HepG2 (cell line): ENCODE measurements around the gene GPSM1. TPM values are rescaled to one million over a fixed set of nuclear protein-coding genes. Genes with fewer than 3 reads are reported as not detected.
A peak's percentile ranks its signal among the peaks of the same experiment; 100 is the strongest.

ENCODE experiments used
- ATAC-seq: fragments of 200-7000 bp; cut with Tn5 transposase; 3 replicates; pipeline ENCODE4 v1.9.1; 2020; ENCODE audit warnings: mild to moderate bottlenecking, moderate library complexity
- BruUV-seq: library from RNA; stranded (reverse); fragments of 400-500 nt; replicated peaks from 2 replicates; lab custom pipeline; 2021; lab: Mats Ljungman, UMichigan
- CTCF ChIA-PET: fragments of 300-600 bp; formaldehyde crosslinking; extraction: SDS; loops from one replicate; lab custom pipeline; 2021; ENCODE audit warnings: low total read pairs, inconsistent platforms, low intra/inter-chr PET ratio; lab: Yijun Ruan, JAX
- POLR2A ChIA-PET: fragments of 350-600 bp; sonication (Branson Sonifier 250); formaldehyde crosslinking; loops from one replicate; lab custom pipeline; 2020; ENCODE audit warnings: antibody characterized with exemption, inconsistent platforms; lab: Yijun Ruan, JAX
- DNase-seq: peaks from one replicate; pipeline ENCODE4 v3.0.0-alpha.2; 2015; ENCODE audit warnings: low spot score
- FAIRE-seq: peaks from 3 replicates; lab custom pipeline; 2011; peaks lifted over from hg19 to GRCh38; lab: Jason Lieb, UNC
- H2AFZ ChIP-seq: one replicate; pipeline ENCODE4 v1.6.1; 2011; ENCODE audit warnings: low read length, inconsistent platforms
- H3K27ac ChIP-seq: fragments of 300-600 bp; 3 replicates; pipeline ENCODE4 v1.8.0; 2011; ENCODE audit warnings: mixed run types, mild to moderate bottlenecking, mixed read lengths, low read length, inconsistent platforms; ENCODE audit not compliant: insufficient read depth; ENCODE audit errors: extremely low read length
- H3K27me3 ChIP-seq, 2 experiments: fragments of 200-600 bp in 1 of 2; 2 replicates in 1 of 2; 3 replicates in 1 of 2; pipeline versions ENCODE4 v1.6.0 to v1.8.0; 2011; ENCODE audit warnings: low read length in 2 of 2, mild to moderate bottlenecking in 2 of 2, moderate library complexity in 2 of 2, inconsistent platforms in 1 of 2; ENCODE audit not compliant: insufficient read depth in 2 of 2, control insufficient read depth in 1 of 2
- H3K36me3 ChIP-seq, 2 experiments: fragments of 200-600 bp in 1 of 2; replicated peaks in 1 of 2; 2 replicates in 1 of 2; 3 replicates in 1 of 2; pipeline versions ENCODE4 v1.5.1 to v1.8.0; 2011; ENCODE audit warnings: low read length in 2 of 2, inconsistent platforms in 1 of 2; ENCODE audit not compliant: insufficient read depth in 2 of 2, control insufficient read depth in 1 of 2
- H3K4me1 ChIP-seq: 2 replicates; pipeline ENCODE4 v1.5.1; 2012; ENCODE audit warnings: low read length, inconsistent platforms; ENCODE audit not compliant: insufficient read depth
- H3K4me2 ChIP-seq: 2 replicates; pipeline ENCODE4 v1.6.0; 2011; ENCODE audit warnings: low read depth, low read length, inconsistent platforms
- H3K4me3 ChIP-seq, 3 experiments: fragments of 200-600 bp in 1 of 3; sonication (generic), shearing (Covaris generic) in 1 of 3; replicated peaks in 1 of 3; 2 replicates each; pipeline ENCODE4 v1.5.1; 2011 to 2016; ENCODE audit warnings: low read length in 3 of 3, inconsistent platforms in 2 of 3, low read depth in 2 of 3, mild to moderate bottlenecking in 2 of 3, control low read depth in 1 of 3, mixed read lengths in 1 of 3; ENCODE audit not compliant: insufficient read depth in 1 of 3
- H3K79me2 ChIP-seq: one replicate; pipeline ENCODE4 v1.6.1; 2011; ENCODE audit warnings: low read length, inconsistent platforms; ENCODE audit not compliant: insufficient read depth
- H3K9ac ChIP-seq: 2 replicates; pipeline ENCODE4 v1.6.0; 2011; ENCODE audit warnings: mild to moderate bottlenecking, low read depth, low read length, inconsistent platforms; ENCODE audit not compliant: insufficient read depth
- H3K9me3 ChIP-seq: 2 replicates; pipeline ENCODE4 v1.5.1; 2012; ENCODE audit warnings: mild to moderate bottlenecking, low read length
- H4K20me1 ChIP-seq: 2 replicates; pipeline ENCODE4 v1.6.0; 2011; ENCODE audit warnings: inconsistent platforms, mild to moderate bottlenecking, low read length, moderate library complexity; ENCODE audit not compliant: insufficient read depth
- ARID2 ChIP-seq: sonication (generic); formaldehyde crosslinking; IDR thresholded peaks from 2 replicates; pipeline ENCODE4 v1.8.1; 2022; ENCODE audit warnings: mild to moderate bottlenecking, missing genetic modification reagents, borderline replicate concordance
- FOXP4 ChIP-seq: sonication (generic); formaldehyde crosslinking; IDR thresholded peaks from 2 replicates; pipeline ENCODE4 v1.4.0; 2020; ENCODE audit warnings: missing genetic modification reagents
- ZKSCAN8 ChIP-seq: IDR thresholded peaks from 2 replicates; pipeline ENCODE4 v1.6.1; 2016; ENCODE audit warnings: borderline replicate concordance, missing genetic modification reagents, missing compliant biosample characterization
- WGBS: methylation state at CpG from one replicate; pipeline ENCODE4 v1.1.6; 2017; ENCODE audit warnings: low lambda C conversion rate; 5-methylcytosine and 5-hydroxymethylcytosine counted together
- in situ Hi-C: cut with HindIII; loops from 2 replicates; pipeline ENCODE4 v1.10.0; 2017; ENCODE audit warnings: low pct_unique_long_range_greater_than_20kb; ENCODE audit not compliant: extremely low pct_ligation_motif_present
- intact Hi-C: fragments of 100-400 bp; cut with micrococcal nuclease; formaldehyde crosslinking; loops from one replicate; pipeline ENCODE4 v1.10.0; 2022; ENCODE audit not compliant: unreplicated experiment
- polyA plus RNA-seq, 8 experiments: library from polyadenylated mRNA; depleted of rRNA in 3 of 8; stranded (reverse) in 7 of 8; unstranded in 1 of 8; fragments of >200 nt; fragmentation: Illumina TruSeq in 4 of 8; extraction: Trizol in 4 of 8; gene quantifications; 2 replicates each; pipeline versions ENCODE4 v1.2.1 to v1.2.3, GENCODE V29; 2011 to 2016; ENCODE audit warnings: low read depth in 4 of 8, missing spikeins in 1 of 8, mixed read lengths in 1 of 8; ENCODE audit not compliant: insufficient read depth in 1 of 8
- total RNA-seq, 5 experiments: library from RNA; depleted of rRNA; stranded (reverse); fragments of >200 nt; fragmentation: Illumina TruSeq; extraction: Trizol; gene quantifications; 2 replicates each; pipeline ENCODE4 v1.2.3, GENCODE V29; 2016; ENCODE audit warnings: low read depth in 1 of 5
- TF ChIP-seq, protein P1 (sequence below): sonication (generic); formaldehyde crosslinking; IDR thresholded peaks from 2 replicates; pipeline ENCODE4 v1.9.0; 2021; ENCODE audit warnings: mild to moderate bottlenecking, missing genetic modification reagents

The GPSM1 gene
- total and polyA plus RNA-seq, 2 of the 13 experiments (the other 11 are each of a cell fraction or from before 2014, with no cell fraction given), result 1.0 to 2.4 TPM

GRCh38 chr9:136309806-136310220, 17.5 kb upstream of the GPSM1 start (continued):
- TF ChIP-seq, protein P1, sequence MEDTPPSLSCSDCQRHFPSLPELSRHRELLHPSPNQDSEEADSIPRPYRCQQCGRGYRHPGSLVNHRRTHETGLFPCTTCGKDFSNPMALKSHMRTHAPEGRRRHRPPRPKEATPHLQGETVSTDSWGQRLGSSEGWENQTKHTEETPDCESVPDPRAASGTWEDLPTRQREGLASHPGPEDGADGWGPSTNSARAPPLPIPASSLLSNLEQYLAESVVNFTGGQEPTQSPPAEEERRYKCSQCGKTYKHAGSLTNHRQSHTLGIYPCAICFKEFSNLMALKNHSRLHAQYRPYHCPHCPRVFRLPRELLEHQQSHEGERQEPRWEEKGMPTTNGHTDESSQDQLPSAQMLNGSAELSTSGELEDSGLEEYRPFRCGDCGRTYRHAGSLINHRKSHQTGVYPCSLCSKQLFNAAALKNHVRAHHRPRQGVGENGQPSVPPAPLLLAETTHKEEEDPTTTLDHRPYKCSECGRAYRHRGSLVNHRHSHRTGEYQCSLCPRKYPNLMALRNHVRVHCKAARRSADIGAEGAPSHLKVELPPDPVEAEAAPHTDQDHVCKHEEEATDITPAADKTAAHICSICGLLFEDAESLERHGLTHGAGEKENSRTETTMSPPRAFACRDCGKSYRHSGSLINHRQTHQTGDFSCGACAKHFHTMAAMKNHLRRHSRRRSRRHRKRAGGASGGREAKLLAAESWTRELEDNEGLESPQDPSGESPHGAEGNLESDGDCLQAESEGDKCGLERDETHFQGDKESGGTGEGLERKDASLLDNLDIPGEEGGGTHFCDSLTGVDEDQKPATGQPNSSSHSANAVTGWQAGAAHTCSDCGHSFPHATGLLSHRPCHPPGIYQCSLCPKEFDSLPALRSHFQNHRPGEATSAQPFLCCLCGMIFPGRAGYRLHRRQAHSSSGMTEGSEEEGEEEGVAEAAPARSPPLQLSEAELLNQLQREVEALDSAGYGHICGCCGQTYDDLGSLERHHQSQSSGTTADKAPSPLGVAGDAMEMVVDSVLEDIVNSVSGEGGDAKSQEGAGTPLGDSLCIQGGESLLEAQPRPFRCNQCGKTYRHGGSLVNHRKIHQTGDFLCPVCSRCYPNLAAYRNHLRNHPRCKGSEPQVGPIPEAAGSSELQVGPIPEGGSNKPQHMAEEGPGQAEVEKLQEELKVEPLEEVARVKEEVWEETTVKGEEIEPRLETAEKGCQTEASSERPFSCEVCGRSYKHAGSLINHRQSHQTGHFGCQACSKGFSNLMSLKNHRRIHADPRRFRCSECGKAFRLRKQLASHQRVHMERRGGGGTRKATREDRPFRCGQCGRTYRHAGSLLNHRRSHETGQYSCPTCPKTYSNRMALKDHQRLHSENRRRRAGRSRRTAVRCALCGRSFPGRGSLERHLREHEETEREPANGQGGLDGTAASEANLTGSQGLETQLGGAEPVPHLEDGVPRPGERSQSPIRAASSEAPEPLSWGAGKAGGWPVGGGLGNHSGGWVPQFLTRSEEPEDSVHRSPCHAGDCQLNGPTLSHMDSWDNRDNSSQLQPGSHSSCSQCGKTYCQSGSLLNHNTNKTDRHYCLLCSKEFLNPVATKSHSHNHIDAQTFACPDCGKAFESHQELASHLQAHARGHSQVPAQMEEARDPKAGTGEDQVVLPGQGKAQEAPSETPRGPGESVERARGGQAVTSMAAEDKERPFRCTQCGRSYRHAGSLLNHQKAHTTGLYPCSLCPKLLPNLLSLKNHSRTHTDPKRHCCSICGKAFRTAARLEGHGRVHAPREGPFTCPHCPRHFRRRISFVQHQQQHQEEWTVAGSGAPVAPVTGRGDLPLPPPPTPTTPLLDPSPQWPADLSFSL (CRISPR knock-in tag), result peak; percentile 99
- TF ChIP-seq, all 625 proteins: peak for 5

DNA sequence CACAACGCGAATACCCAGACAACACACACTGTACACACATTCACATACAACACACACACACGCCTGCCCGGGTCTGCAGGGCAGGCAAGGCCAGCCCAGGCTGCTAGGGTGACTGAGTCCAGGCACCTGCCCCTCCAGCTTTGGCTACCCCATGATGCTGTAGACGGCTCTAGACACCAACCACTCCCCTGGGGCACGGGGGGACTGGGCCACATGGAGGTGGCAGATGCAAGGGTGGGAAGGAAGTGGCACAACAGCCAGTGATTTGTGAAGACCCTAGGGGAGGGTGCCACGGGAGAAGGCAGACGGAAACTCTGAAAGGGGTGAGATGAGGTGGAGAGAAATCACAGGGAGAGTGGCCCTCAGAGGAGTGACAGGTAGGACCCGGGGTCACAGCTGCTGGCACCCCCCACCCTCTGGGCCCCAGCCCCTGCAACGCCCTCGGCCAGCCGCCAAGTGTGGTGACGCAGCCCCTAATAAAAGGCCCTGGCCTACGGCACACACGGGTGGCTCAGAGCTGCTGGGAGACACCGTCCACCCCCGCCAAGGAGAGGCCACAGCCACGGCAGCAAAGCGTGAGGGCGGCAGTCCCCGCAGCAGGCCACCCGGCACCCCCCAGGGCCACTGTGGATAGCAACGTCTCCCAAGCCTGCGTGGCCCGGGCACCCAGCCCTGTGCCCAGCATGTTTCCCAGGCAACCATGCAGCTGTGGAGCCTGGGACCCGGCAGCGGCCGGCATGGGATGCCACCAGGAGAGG, 16.9 kb upstream of the GPSM1 start:
- ChIA-PET POLR2A (interaction anchor here (2.1 kb wide), 1 partner anchor 53 kb away, joined by 7 read pairs; no protein-coding TSS in a partner anchor), CTCF (no interaction called here)
- no peak overlapping the region for H2AFZ ChIP-seq
- no peak for DNase-seq
- TF ChIP-seq FOXP4 (CRISPR knock-in tag), result no peak
- no peak for TF ChIP-seq ARID2
- TF ChIP-seq ZKSCAN8 (CRISPR knock-in tag), result no peak
- H3K4me2 ChIP-seq, result peak overlapping the region; percentile 54; the same call in 1 of the 2 replicates
- BruUV-seq, result no TSS peak
- peaks cover 2 to 10% of the 10 kb centered on the region in 2 experiments; a peak in 4 of 5 replicates for H3K27me3 ChIP-seq
- H3K27ac ChIP-seq, result no peak overlapping the region
- H3K9me3 ChIP-seq, result peaks cover 10% of the 10 kb centered on the region
- no peak for FAIRE-seq
- intact Hi-C loops, result no loop called here
- no peaks in the 10 kb centered on the region for H3K79me2 ChIP-seq
- no peak for ATAC-seq
- H3K4me3 ChIP-seq, result peak overlapping the region in 1 of 3 experiments; percentile 47; a peak in 1 of 6 replicates
- H3K36me3 ChIP-seq, result no peaks in the 10 kb centered on the region
- 21% methylated on average over 13 of the region's 28 CpGs for WGBS
- H3K9ac ChIP-seq, result no peak overlapping the region
- H4K20me1 ChIP-seq, result no peaks in the 10 kb centered on the region
- peaks cover 50% of the 10 kb centered on the region for H3K4me1 ChIP-seq
- in situ Hi-C loops, result no loop called here
